ENCODE measurements around the gene CEP350.

DNA sequence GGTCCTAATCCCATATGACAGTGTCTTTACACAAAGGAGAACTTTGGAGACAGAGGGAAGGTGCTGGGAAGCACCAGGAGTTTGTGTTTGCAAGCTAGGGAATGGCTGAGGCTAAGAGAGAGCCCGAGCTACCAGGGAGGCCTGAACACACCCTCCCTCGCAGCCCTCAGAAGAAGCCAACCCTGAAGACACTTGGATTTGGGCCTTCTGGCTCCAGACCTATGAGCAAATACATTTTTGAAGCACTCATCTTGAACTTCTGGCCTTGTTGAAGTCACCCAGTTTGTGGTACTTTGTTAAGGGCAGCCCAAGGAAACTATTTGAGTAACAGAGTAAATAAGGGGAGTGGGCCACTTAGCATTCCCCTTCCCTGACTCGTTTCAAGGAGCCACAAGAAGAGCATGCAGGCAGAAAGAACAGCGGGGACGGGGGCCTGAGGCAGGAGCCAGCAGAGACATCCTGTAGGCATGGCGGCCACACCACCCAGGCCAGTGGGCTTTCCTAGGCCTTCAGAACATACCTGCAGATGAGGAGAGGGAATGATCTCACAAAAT lies 186.8 kb downstream of the CEP350 start:
- TF ChIP-seq MXI1 (IDR thresholded peaks at IDR 0.05; ENCODE audit: borderline replicate concordance, low read depth, low read length) (no peak), CTCF (conservative IDR thresholded peaks at IDR 0.05; ENCODE audit: low read depth, low read length) (no peak)
